ENCODE data around the gene RUNX1. TPM values are rescaled to one million over a fixed set of nuclear protein-coding genes. Genes with fewer than 3 reads are reported as not detected.

RUNX1 gene
- total RNA-seq, 1 experiment from 2014 or later: 86.2 TPM

DNA sequence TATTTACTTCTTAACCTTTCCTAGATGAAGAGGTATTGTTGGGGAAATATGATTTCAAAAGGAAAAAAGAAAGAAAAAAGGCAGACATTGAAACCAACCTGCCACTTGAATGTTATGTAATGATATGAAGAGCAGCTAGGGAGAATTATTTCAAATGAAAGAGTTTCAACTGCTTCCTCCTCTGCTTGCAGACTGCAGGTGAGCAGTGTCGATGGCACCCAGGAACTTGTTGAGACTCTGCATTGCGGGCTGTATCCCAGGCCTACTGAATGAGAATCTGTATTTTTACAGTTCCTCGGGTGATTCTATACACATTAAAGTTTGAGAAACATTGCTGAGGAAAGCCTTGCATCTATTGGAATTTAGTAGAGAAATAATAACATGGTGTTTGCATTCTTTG, 3.7 kb upstream of the RUNX1 start:
- H3K9me3 Mint-ChIP-seq (ENCODE audit: unreplicated experiment): no peaks in the 10 kb centered on the region
- H3K36me3 Mint-ChIP-seq (ENCODE audit: insufficient read depth, unreplicated experiment): no peaks in the 10 kb centered on the region
- H3K27me3 Mint-ChIP-seq (ENCODE audit: insufficient read depth, unreplicated experiment): no peaks in the 10 kb centered on the region
- H3K27ac Mint-ChIP-seq (ENCODE audit: low read depth, unreplicated experiment): peak overlapping the region; percentile 57
- intact Hi-C loops (cut with micrococcal nuclease): loop anchor here (5.0 kb wide), 2 partner anchors 224 to 246 kb away; no protein-coding TSS in a partner anchor
- DNase-seq (ENCODE audit: unreplicated experiment): no peak
- peaks cover 33% of the 10 kb centered on the region for H3K4me1 Mint-ChIP-seq (ENCODE audit: insufficient read depth, unreplicated experiment)
- TF ChIP-seq, protein P1, sequence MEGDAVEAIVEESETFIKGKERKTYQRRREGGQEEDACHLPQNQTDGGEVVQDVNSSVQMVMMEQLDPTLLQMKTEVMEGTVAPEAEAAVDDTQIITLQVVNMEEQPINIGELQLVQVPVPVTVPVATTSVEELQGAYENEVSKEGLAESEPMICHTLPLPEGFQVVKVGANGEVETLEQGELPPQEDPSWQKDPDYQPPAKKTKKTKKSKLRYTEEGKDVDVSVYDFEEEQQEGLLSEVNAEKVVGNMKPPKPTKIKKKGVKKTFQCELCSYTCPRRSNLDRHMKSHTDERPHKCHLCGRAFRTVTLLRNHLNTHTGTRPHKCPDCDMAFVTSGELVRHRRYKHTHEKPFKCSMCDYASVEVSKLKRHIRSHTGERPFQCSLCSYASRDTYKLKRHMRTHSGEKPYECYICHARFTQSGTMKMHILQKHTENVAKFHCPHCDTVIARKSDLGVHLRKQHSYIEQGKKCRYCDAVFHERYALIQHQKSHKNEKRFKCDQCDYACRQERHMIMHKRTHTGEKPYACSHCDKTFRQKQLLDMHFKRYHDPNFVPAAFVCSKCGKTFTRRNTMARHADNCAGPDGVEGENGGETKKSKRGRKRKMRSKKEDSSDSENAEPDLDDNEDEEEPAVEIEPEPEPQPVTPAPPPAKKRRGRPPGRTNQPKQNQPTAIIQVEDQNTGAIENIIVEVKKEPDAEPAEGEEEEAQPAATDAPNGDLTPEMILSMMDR (IDR thresholded peaks at IDR 0.05; ENCODE audit: unreplicated experiment): no peak
- POLR2A ChIA-PET: interaction anchor here (0.9 to 1.1 kb wide), 3 partner anchors 163 to 201 kb away, joined by 3 to 4 read pairs (median 3); no protein-coding TSS in a partner anchor
- CTCF ChIA-PET: interaction anchor here (0.6 to 2.4 kb wide), 5 partner anchors 117 to 787 kb away, joined by 3 to 12 read pairs (median 4); no protein-coding TSS in a partner anchor
- BruUV-seq (replicated peaks): no TSS peak
- no peak overlapping the region for H3K4me3 Mint-ChIP-seq (ENCODE audit: unreplicated experiment)

DNA sequence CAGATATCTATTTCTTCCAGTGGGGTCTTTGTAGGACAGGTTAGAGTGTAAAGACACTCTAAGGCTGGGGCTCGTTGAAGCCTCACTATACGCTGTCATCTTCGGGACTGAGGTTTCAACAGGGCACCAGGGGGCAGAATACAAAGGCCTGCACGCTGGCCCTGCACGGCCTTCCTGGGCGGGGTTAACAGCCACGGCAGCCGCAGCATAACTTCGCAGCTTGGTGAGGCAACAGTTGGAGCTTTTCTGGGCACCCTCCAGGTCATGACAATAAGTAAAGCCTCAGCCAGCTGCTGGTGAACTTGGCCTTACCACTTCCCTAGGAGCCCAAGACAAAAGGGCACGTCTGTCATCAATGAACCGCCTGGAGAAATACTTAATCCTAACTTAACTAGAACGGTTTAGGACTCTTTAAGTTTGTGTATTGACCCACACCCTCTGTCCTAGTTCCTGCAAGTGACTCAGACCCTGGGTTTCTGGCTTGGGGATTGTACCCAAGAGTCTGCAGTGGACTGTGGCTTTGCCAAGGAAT, 2.3 kb upstream of the RUNX1 start:
- H3K9me3 Mint-ChIP-seq (ENCODE audit: unreplicated experiment): no peaks in the 10 kb centered on the region
- no TSS peak for BruUV-seq (replicated peaks)
- peak overlapping the region; percentile 83 for H3K27ac Mint-ChIP-seq (ENCODE audit: low read depth, unreplicated experiment)
- CTCF ChIA-PET: interaction anchor here (0.6 to 2.8 kb wide), 27 partner anchors 8 to 789 kb away, joined by 3 to 12 read pairs (median 4); no protein-coding TSS in a partner anchor
- TF ChIP-seq, protein P1 (IDR thresholded peaks at IDR 0.05; ENCODE audit: unreplicated experiment): peak; percentile 73
- H3K27me3 Mint-ChIP-seq (ENCODE audit: insufficient read depth, unreplicated experiment): no peaks in the 10 kb centered on the region
- H3K4me1 Mint-ChIP-seq (ENCODE audit: insufficient read depth, unreplicated experiment): peaks cover 48% of the 10 kb centered on the region
- no peaks in the 10 kb centered on the region for H3K36me3 Mint-ChIP-seq (ENCODE audit: insufficient read depth, unreplicated experiment)
- H3K4me3 Mint-ChIP-seq (ENCODE audit: unreplicated experiment): no peak overlapping the region
- POLR2A ChIA-PET: interaction anchor here (0.6 to 2.5 kb wide), 15 partner anchors 12 to 350 kb away, joined by 3 to 15 read pairs (median 4); no protein-coding TSS in a partner anchor
- peak; percentile 95 for DNase-seq (ENCODE audit: unreplicated experiment)
- intact Hi-C loops (cut with micrococcal nuclease): loop anchor here (1.0 to 5.0 kb wide), 6 partner anchors 205 to 789 kb away; no protein-coding TSS in a partner anchor

DNA sequence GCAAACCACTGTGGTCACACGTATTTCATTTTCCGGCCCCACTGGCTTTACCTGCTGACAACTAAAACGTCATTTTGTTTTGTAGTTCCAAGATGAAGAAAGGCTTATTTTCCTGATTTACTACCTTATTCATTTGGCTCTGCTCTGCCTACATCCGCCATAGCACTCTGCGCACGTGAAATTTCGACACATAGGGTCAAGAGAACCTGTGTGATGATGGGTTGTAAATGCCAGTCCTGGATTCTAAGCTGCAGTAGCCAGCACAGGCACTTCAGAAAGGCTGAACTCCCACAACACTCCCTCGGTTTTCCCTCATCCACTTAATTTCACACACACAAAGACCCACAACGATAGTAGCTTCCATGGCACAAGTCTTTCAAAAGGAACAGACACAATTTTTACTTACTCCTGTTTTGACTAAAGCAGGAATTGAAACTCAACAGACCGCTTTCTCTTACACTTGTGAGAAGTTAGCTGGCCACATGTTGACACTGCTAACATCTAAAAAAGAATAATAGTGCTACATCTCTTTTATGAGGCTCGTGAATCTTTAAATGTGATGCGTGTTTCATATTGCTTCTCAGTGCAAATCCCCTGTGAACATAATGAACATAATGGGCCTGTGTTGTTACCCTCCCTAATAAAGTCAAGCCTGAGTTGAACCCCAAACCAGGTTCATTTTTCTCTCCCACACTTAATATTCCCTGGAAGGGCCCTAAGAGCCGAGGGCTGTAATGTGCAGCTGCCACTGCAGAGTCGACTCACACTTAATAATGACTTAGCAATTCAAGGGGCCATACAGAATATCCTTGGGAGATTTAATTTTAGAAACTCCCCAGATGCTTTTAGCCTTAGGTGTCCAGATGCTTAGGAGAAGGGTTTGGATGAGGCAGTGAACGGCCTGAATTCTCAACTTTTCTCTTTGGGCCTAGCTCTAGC, 1.5 kb upstream of the RUNX1 start:
- BruUV-seq (replicated peaks): no TSS peak
- CTCF ChIA-PET: interaction anchor here (0.8 to 2.8 kb wide), 25 partner anchors 9 to 789 kb away, joined by 3 to 12 read pairs (median 4); no protein-coding TSS in a partner anchor
- no peak for DNase-seq (ENCODE audit: unreplicated experiment)
- TF ChIP-seq, protein P1 (IDR thresholded peaks at IDR 0.05; ENCODE audit: unreplicated experiment): no peak
- Mint-ChIP-seq H3K4me1 (ENCODE audit: insufficient read depth, unreplicated experiment) (peaks cover 51% of the 10 kb centered on the region), H3K27ac (ENCODE audit: low read depth, unreplicated experiment) (peak overlapping the region; percentile 83), H3K27me3 (ENCODE audit: insufficient read depth, unreplicated experiment) (no peaks in the 10 kb centered on the region), H3K4me3 (ENCODE audit: unreplicated experiment) (no peak overlapping the region), H3K36me3 (ENCODE audit: insufficient read depth, unreplicated experiment) (no peaks in the 10 kb centered on the region), H3K9me3 (ENCODE audit: unreplicated experiment) (no peaks in the 10 kb centered on the region)
- intact Hi-C loops (cut with micrococcal nuclease): loop anchor here (1.0 to 5.0 kb wide), 6 partner anchors 206 to 790 kb away; no protein-coding TSS in a partner anchor
- POLR2A ChIA-PET: interaction anchor here (0.7 to 2.5 kb wide), 19 partner anchors 13 to 350 kb away, joined by 3 to 15 read pairs (median 4); no protein-coding TSS in a partner anchor
